ENCODE results near the gene PPP2R5E.

The PPP2R5E gene

GRCh38 chr14:63565448-63565847, 22.3 kb upstream of the PPP2R5E start:
- Histone ChIP-seq H3K4me3 (ENCODE audit: severe bottlenecking) (no peak overlapping the region), H3K27ac (ENCODE audit: poor library complexity, severe bottlenecking) (no peak overlapping the region), H3K27me3 (ENCODE audit: insufficient read depth, poor library complexity, severe bottlenecking) (no peaks in the 10 kb centered on the region), H3K36me3 (ENCODE audit: low read depth) (no peaks in the 10 kb centered on the region), H3K9me3 (ENCODE audit: severe bottlenecking) (no peaks in the 10 kb centered on the region), H3K4me1 (ENCODE audit: insufficient read depth, poor library complexity, severe bottlenecking) (peaks cover 11% of the 10 kb centered on the region)
- ATAC-seq (ENCODE audit: low read depth) (no peak), DNase-seq (ENCODE audit: low spot score) (no peak)
- TF ChIP-seq CTCF (IDR thresholded peaks at IDR 0.05; ENCODE audit: poor library complexity, severe bottlenecking): no peak

GRCh38 chr14:63564318-63564717, 21.1 kb upstream of the PPP2R5E start:
- ATAC-seq (ENCODE audit: low read depth): 0 out of 3 replicates have a peak, but pooled peaks have one; percentile 24
- H3K27ac ChIP-seq (ENCODE audit: poor library complexity, severe bottlenecking): no peak overlapping the region

GRCh38 chr14:63563370-63564026, 20.3 kb upstream of the PPP2R5E start:
- Histone ChIP-seq H3K9me3 (ENCODE audit: severe bottlenecking) (no peaks in the 10 kb centered on the region), H3K4me1 (ENCODE audit: insufficient read depth, poor library complexity, severe bottlenecking) (peaks cover 11% of the 10 kb centered on the region), H3K27ac (ENCODE audit: poor library complexity, severe bottlenecking) (no peak overlapping the region), H3K4me3 (ENCODE audit: severe bottlenecking) (no peak overlapping the region), H3K27me3 (ENCODE audit: insufficient read depth, poor library complexity, severe bottlenecking) (no peaks in the 10 kb centered on the region), H3K36me3 (ENCODE audit: low read depth) (no peaks in the 10 kb centered on the region)
- no peak for TF ChIP-seq CTCF (IDR thresholded peaks at IDR 0.05; ENCODE audit: poor library complexity, severe bottlenecking)
- ATAC-seq (ENCODE audit: low read depth): peak; percentile 91
- DNase-seq (ENCODE audit: low spot score): no peak

More at GRCh38 chr14:63564318-63564717, 21.1 kb upstream of the PPP2R5E start:
- Histone ChIP-seq H3K4me1 (ENCODE audit: insufficient read depth, poor library complexity, severe bottlenecking) (peaks cover 11% of the 10 kb centered on the region), H3K27me3 (ENCODE audit: insufficient read depth, poor library complexity, severe bottlenecking) (no peaks in the 10 kb centered on the region), H3K4me3 (ENCODE audit: severe bottlenecking) (no peak overlapping the region), H3K9me3 (ENCODE audit: severe bottlenecking) (no peaks in the 10 kb centered on the region), H3K36me3 (ENCODE audit: low read depth) (no peaks in the 10 kb centered on the region)
- no peak for TF ChIP-seq CTCF (IDR thresholded peaks at IDR 0.05; ENCODE audit: poor library complexity, severe bottlenecking)
- no peak for DNase-seq (ENCODE audit: low spot score)

DNA sequence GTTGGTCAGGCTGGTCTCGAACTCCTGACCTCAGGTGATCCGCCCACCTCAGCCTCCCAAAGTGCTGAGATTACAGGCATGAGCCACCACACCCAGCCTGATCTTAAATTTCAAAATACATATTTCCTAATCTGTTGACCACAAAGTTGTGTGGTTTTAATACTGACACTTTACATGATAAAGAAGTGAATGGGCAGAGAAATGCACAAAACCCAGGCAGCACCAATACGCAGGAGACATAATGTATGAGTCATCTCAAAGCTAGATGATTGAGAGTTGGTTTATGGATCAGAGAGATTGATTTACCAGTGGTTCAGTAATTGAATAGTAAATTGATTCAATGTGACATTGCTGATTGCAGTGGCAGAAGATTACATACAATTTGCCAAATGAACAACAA, 19.2 kb upstream of the PPP2R5E start:
- no peak for DNase-seq (ENCODE audit: low spot score)
- Histone ChIP-seq H3K27ac (ENCODE audit: poor library complexity, severe bottlenecking) (no peak overlapping the region), H3K27me3 (ENCODE audit: insufficient read depth, poor library complexity, severe bottlenecking) (no peaks in the 10 kb centered on the region), H3K4me3 (ENCODE audit: severe bottlenecking) (no peak overlapping the region), H3K36me3 (ENCODE audit: low read depth) (no peaks in the 10 kb centered on the region), H3K4me1 (ENCODE audit: insufficient read depth, poor library complexity, severe bottlenecking) (peaks cover 11% of the 10 kb centered on the region), H3K9me3 (ENCODE audit: severe bottlenecking) (no peaks in the 10 kb centered on the region)
- peak; percentile 48; the same call in 2 of the 3 replicates for ATAC-seq (ENCODE audit: low read depth)
- TF ChIP-seq CTCF (IDR thresholded peaks at IDR 0.05; ENCODE audit: poor library complexity, severe bottlenecking): no peak

GRCh38 chr14:63555572-63555971, 12.4 kb upstream of the PPP2R5E start:
- Histone ChIP-seq H3K9me3 (ENCODE audit: severe bottlenecking) (no peaks in the 10 kb centered on the region), H3K27ac (ENCODE audit: poor library complexity, severe bottlenecking) (no peak overlapping the region), H3K36me3 (ENCODE audit: low read depth) (no peaks in the 10 kb centered on the region), H3K4me1 (ENCODE audit: insufficient read depth, poor library complexity, severe bottlenecking) (peaks cover 6% of the 10 kb centered on the region), H3K4me3 (ENCODE audit: severe bottlenecking) (no peak overlapping the region), H3K27me3 (ENCODE audit: insufficient read depth, poor library complexity, severe bottlenecking) (no peaks in the 10 kb centered on the region)
- DNase-seq (ENCODE audit: low spot score): no peak
- no peak for TF ChIP-seq CTCF (IDR thresholded peaks at IDR 0.05; ENCODE audit: poor library complexity, severe bottlenecking)
- ATAC-seq (ENCODE audit: low read depth): no peak
